Superior temporal gyrus (tissue), 1 donor: ENCODE measurements around the gene OSBPL7.

Source experiments
- DNase-seq: peaks from one replicate; pipeline ENCODE4 v3.0.0-alpha.2; 2016; ENCODE audit errors: extremely low spot score

Gene OSBPL7

GRCh38 chr17:47847341-47848197 is 26.0 kb upstream of the OSBPL7 start:
- no peak for DNase-seq

GRCh38 chr17:47846716-47847340 is 25.2 kb upstream of the OSBPL7 start:
- no peak for DNase-seq

GRCh38 chr17:47845716-47846075 is 24.1 kb upstream of the OSBPL7 start:
- DNase-seq: no peak

- DNase-seq: no peak
Measured at GRCh38 chr17:47844814-47845715, 23.5 kb upstream of the OSBPL7 start.

GRCh38 chr17:47844227-47844626 is 22.6 kb upstream of the OSBPL7 start:
- DNase-seq: no peak

- no peak for DNase-seq
Measured at GRCh38 chr17:47843391-47843730, 21.8 kb upstream of the OSBPL7 start.

GRCh38 chr17:47841488-47842291 is 20.1 kb upstream of the OSBPL7 start:
- no peak for DNase-seq

- DNase-seq: peak; percentile 82
Measured at GRCh38 chr17:47840742-47841487, 19.3 kb upstream of the OSBPL7 start, which contains the start of gene SCRN2. Gene SCRN2 (minus strand): TSS chr17:47841273. CDS start chr17:47840843, 430 bp downstream.

GRCh38 chr17:47840001-47840741 is 18.6 kb upstream of the OSBPL7 start:
- no peak for DNase-seq

- no peak for DNase-seq
Measured at GRCh38 chr17:47839071-47839470, 17.5 kb upstream of the OSBPL7 start.

GRCh38 chr17:47838636-47839035 is 17.0 kb upstream of the OSBPL7 start:
- no peak for DNase-seq

- DNase-seq: no peak
Measured at GRCh38 chr17:47837401-47838039, 15.9 kb upstream of the OSBPL7 start.

- DNase-seq: no peak
Measured at GRCh38 chr17:47836601-47837000, 15.0 kb upstream of the OSBPL7 start.

GRCh38 chr17:47834756-47835155 is 13.2 kb upstream of the OSBPL7 start:
- DNase-seq: no peak

GRCh38 chr17:47831934-47832327 is 10.3 kb upstream of the OSBPL7 start:
- DNase-seq: peak; percentile 20

GRCh38 chr17:47831003-47831933 is 9.7 kb upstream of the OSBPL7 start, which contains the start of the genes LRRC46 and MRPL10:
Gene LRRC46 (plus strand): TSS chr17:47831670. CDS start chr17:47831990, 320 bp downstream.
Gene MRPL10 (minus strand): TSS chr17:47831541. CDS start chr17:47831511, 30 bp downstream.
- peak; percentile 96 for DNase-seq

- DNase-seq: no peak
Measured at GRCh38 chr17:47830396-47831002, 8.9 kb upstream of the OSBPL7 start.

GRCh38 chr17:47829870-47830269 is 8.3 kb upstream of the OSBPL7 start:
- DNase-seq: no peak
